GM18526 (cell line): ENCODE measurements around the gene DENND4C.

ENCODE experiments used
- POLR2A ChIP-seq: IDR thresholded peaks from 3 replicates; pipeline ENCODE4 v1.6.1; 2011; ENCODE audit not compliant: insufficient read length; ENCODE audit errors: extremely low read depth

Gene DENND4C

DNA sequence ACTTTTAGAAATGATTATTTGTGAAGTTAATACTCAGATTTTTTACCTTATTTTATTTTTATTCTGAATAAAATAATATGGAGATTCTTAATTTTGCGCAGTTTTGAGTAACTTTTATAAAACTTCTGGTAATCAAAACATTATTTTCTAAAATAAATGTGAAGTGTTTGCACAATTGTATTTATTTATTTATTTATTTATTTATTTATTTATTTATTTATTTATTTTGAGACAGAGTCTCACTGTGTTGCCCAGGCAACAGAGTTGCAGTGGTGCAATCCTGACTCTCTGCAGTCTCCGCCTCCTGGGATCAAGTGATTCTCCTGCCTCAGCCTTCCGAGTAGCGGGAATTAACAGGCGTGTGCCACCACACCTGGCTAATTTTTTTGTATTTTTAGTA lies 76.1 kb downstream of the DENND4C start:
- no peak for TF ChIP-seq POLR2A

DNA sequence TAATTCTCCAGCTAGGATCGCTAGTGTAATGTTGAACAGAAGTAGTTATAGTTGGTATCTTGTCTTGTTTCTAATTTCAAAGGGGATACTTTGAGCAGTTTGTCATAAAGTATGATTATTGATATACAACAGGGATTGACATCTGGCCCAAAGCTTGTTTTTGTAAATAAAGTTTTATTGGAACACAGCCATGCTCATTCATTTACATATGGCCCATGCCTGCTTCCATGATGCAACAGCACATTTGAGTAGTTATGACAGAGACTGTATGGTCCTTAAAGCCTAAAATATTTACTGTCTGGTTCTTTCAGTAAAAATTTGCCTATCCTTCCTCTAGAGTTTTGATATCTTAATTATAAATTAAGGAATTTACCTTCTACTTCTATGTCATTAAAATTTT lies 79.8 kb downstream of the DENND4C start:
- no peak for TF ChIP-seq POLR2A

DNA sequence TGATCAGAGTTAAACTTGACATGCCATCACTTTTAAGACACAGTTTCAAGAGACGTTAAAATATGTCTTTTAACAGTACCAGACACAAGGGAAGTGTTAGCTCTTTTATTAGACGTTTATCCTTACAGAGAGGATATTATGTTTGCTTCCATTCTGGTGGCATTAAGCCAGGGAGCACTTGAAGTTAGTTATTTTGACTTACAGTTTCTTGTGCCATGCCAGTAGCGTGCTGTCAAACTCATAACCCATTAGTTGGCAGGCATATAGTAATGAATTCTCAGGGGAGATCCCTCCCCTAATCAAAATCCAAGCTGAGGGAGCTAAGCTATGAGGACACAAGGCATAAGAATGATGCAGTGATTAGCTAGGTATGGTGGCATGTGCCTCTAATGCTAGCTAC lies 83.1 kb downstream of the DENND4C start:
- no peak for TF ChIP-seq POLR2A

DNA sequence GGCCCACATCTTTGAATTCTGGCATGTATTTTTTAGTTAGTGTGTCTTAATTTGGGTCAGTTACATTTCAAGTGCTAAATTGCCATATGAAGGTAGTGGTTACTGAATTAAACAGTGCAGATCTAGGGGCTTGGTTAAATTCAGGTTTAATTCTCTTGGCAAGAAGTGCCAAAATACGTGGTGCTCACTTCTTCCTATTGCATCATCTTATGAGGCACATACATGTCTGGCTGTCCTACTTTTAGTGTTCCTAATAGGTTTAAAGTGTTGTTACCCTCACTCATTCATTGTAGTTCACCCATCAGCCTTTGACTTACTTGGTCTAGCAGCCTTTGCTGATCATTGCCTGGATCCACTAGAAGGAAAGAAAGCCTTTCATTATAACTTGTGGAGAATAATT lies 90.0 kb downstream of the DENND4C start:
- TF ChIP-seq POLR2A: no peak

DNA sequence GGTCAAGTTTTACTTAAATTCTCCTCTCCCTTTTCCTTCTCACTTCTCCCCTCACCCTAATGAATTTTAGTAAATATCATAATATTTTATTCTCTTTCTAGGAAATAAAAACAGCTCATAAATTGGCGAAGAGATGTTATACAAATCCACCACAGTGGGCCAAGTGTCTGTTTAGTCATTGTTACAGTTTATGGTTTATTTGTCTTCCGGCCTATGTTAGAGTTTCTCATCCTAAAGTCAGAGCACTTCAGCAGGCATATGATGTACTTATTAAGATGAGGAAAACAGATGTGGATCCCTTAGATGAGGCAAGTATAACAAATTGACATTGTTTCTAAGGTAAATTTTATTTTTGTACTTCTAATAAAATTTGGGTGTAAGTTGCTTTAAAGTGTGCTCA lies 101.4 kb downstream of the DENND4C start:
- TF ChIP-seq POLR2A: no peak

DNA sequence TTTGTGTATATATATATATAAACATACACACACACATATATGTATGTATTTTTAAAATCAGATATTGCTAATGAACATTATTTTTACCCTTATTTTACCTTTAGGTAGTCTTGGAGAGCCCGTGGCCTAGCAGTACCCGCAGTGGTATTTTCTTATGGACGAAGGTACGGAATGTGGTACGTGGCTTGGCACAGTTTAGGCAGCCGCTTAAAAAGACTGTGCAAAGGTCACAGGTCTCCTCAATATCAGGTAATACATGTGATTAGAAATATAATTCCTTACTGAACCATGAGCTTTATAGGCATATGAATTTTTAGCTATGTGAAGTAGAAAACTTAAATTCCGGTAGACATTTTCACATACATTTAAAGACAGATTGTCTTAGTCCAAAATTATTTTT lies 105.7 kb downstream of the DENND4C start:
- TF ChIP-seq POLR2A: no peak

DNA sequence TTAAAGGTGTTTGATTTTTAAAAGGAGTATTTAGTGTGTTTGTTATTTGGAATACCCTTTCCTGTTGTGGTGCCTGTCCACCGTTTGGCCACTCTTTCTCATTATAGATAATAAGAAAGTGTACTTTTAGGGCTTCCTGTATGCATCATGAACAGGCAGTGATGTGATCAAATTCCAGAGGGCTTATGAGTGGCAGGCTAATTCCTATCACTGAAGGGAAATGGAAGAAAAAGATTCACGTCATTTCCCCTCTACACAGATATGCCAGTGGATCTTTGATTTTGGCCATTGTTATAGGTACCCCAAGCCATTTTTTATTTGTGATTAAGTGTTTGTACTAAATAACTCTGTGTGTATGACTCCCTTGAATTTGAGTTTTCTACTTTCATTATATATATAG lies 112.5 kb downstream of the DENND4C start:
- TF ChIP-seq POLR2A: no peak

DNA sequence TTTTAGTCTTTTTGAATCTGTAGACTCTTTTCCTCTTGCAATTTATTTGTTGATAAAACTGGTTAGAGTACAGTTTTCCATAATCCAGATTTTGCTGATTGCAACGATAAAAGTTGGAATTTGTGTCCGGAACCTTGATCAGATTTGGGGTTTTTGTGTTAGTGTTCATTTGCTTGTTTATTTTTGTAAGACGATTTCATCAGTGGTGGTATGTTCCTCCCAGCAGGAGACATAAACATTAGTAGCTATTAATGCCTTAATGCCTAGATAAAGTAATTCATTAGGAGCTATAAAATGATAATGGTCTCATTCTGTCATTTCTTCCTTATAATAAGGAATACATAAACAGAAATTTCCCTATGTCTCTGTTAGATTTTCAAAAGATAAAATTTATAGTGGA lies 128.2 kb downstream of the DENND4C start:
- TF ChIP-seq POLR2A: no peak

DNA sequence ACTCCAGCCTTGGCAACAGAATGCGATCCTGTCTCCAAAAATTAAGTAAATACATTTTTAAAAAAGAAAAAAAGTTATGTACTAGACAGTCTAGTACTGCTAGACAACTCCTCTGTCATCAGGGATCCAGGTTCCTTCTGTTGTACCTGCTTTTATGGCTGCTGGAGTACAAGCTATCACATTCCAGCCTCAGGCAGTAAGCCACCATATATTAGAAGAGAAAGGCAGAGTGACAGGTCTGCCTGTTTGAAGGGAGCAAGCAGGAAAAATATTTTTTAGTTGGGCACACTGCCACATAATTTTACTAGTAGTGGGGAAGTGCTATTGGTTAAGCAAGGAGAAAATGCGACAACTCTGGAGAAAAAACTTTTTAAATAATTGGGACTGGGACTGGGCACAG lies 138.6 kb downstream of the DENND4C start:
- no peak for TF ChIP-seq POLR2A

DNA sequence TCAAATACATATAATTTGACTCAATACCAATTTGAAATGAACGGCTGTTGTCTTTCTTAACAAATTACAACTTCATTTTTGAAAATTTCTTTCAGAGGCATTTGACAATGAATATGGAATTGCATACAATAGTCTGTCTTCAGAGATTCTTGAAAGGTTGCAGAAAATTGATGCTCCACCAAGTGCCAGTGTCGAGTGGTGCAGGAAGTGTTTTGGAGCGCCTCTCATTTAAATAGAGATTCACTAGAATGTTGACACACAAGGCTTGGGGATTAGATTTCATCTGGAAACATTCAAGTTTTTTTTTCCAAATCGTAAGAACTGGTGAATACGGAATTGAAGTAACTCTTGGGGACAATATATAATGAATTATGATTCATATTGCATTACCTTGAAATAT lies 141.4 kb downstream of the DENND4C start:
- no peak for TF ChIP-seq POLR2A

DNA sequence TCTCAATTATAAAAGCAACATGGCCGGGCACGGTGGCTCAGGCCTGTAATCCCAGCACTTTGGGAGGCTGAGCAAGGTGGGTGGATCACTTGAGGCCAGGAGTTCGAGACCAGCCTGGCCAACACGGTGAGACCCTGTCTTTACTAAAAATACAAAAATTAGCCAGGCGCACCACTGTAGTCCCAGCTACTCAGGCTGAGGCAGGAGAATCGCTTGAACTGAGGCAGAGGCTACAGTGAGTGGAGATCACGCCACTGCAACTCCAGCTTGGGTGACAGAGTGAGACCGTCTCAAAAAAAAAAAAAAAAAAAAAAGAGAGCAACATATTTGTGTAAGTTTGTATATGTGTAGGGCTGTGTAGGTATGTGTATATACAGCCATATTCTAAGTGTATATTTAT lies 142.1 kb downstream of the DENND4C start:
- TF ChIP-seq POLR2A: no peak

DNA sequence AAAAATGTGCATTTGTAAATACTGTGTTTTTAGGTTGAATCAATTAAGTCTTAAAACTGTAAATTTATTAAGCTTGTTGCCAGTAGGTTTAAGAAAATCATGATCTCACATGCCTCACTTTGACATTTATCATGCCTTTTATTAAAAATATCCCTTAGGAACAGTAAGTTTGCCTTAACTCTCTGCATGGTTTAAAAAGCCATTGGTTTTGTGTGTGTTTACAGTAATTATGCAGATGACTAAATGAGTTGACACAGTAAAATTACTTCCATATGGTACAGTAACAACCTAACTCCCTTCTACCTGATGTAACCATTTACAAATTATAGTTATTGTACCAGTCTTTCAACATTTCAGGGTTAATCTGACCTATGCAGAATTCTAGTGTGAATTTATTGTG lies 143.0 kb downstream of the DENND4C start:
- no peak for TF ChIP-seq POLR2A

DNA sequence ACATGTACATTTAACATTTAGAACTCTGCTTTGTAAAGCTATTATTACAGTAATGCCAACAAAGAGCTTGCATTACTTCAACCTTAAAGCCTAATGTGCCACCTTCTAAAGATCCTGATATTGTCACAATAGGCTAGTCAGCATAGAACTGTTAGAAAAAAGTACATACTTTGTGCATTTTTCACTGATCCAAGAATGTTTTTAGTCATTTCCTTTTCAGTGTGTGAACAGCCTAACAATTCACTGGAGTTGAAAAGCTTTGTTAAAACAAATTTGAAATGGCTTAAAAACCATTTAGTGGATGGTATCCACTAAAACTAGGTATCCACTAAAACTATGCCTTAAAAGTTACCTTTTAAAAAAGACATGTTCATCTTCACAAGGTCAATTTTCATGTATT lies 145.0 kb downstream of the DENND4C start:
- TF ChIP-seq POLR2A: no peak

DNA sequence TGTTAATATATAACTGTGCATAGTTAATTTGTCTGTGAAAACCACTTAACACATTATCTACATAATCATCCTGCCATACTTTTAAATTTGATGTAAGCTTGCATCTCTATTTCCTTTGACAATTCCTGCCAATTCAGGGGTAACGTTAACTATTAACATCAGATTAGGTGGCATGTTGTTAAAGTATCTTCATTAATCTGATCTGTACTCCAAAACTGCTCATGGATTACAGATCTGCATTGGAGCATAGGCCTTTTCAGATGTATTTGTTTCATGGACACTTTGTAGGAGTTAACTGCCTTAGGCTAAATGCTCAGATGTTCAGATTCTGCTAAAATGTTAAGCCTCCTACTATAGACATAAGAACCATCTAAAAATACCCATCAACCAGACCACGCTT lies 146.4 kb downstream of the DENND4C start:
- TF ChIP-seq POLR2A: no peak

DNA sequence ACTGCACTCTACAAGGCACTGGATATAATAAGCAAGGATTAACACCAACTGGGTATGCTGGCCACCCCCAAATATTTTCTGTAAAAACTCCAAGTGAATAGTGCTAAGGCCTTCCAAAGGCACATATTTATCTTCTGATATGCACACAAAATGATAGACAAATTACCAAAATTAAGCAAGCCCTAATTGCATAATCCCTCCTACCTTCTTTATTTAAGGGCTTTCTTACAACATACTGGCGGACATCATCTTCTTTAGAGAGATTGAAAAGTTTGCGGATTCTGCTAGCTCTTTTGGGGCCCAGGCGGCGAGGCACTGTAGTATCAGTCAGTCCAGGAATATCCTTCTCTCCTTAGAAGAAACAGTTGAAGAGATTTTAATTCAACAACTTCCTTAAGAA lies 147.7 kb downstream of the DENND4C start:
- no peak for TF ChIP-seq POLR2A

DNA sequence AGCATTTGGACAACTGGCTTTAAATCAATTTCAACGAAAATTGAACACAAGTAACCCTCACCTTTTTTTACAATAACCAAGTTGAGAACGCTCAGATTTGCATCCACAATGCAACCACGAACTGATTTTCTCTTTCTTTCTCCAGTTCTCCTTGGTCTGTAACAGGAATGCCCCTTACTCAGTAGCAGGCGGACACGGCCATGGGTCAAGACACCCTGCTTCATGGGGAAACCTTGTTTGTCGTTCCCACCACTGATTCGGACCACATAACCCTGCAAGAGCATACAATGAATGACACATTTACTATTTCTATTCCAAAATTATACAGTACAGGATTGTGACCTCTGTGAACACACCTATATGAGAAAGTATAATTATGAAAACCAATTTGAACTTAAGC lies 148.2 kb downstream of the DENND4C start:
- TF ChIP-seq POLR2A: no peak

DNA sequence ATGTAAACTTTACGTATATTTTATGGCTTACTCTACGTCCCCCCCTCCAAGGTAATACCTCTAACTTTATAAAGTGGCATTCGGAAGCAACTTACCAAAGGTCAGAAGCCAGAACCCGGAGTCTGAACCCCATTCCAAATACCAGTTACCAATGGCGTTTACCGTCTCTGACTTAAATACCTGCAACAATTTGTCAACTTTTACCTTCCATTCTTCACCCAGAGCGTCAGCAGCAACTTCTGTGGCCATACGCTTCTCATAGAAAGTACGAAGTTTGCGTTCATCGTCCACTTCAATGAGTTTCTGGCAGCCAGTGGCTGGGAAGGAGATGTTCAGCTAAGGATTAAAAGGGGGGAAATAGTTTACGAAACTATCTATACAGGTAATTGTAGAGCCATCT lies 148.8 kb downstream of the DENND4C start:
- TF ChIP-seq POLR2A: no peak

DNA sequence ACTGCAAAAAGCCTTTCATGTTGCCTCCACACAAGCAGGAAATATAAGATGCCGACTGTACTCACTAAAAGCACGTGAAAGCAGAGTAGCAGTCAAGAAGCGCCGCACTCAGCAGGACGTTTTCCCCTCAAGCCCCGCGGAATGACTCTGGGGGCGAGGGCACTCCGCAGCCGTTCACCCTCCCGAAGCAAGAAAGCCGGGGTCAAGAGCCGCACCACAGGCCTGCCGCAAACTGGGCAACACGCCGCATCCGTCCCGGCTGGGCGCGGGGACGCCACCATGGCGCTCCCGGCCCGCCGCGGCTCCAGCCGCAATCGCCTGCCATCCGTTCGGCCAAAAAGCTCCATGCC lies 149.2 kb downstream of the DENND4C start:
- TF ChIP-seq POLR2A: no peak
